Esophagus mucosa (tissue), 1 donor: Measurements from ENCODE around the gene RLN3. TPM values are rescaled to one million over a fixed set of nuclear protein-coding genes. Genes with fewer than 3 reads are reported as not detected.
"Not testable (repeated sequence)": the region's sequence is repeated elsewhere in the genome, so short reads cannot be mapped to it uniquely, and the experiment has no call there.

Source experiments
- ATAC-seq: fragments of 200-7000 bp; cut with Tn5 transposase; one replicate; pipeline ENCODE4 v1.9.1; 2020
- total RNA-seq: library from RNA; stranded (reverse); gene quantifications from one replicate; pipeline ENCODE4 v1.2.4, GENCODE V29; 2023
- donor health status: DM: yes; HTN: yes; CAD: no.

Gene RLN3
- total RNA-seq, 1 donor from 2014 or later = not detected

GRCh38 chr19:14022469-14022868 is 5.5 kb upstream of the RLN3 start:
- no peak for ATAC-seq

DNA sequence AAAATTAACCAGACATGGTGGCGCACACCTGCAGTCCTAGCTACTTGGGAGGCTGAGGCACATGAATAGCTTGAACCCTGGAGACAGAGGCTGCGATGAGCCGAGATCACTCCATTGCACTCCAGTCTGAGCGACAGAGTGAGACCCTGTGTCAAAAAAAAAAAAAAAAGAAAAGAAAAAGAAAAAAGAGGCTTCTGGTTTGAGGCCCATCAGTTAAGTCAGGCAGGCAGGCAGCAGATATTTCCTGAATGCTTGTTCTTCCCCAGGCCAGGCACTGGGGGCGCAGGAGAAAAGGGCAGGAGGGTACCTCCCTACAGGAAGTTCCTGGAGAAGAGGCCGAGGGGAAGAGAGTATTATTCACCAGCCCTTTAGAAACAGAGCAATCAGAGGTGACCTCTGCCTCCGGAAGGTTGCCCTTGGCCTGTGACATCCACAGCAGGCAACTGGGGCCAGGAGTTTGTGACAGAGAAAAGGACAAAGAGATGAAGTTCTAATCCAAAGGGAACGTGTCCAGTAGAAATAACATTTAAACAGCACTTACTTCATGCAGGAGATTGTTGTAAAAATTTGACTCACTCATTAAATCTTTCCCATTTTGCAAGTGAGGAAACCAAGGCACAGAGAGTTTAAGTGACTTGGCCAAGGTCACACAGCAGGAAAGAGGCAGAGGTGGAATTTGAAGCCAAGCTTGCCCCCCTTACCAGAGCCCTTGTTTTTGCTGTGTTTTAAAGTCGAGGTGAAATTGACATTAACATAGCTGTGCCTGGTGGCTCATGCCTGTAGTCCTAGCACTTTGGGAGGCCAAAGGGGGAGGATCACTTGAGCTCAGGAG is 4.3 kb upstream of the RLN3 start:
- peak; percentile 72 for ATAC-seq

- not testable (repeated sequence) for ATAC-seq
Observed at GRCh38 chr19:14026652-14027192, 1.2 kb upstream of the RLN3 start.

GRCh38 chr19:14028901-14029300 is 953 bp downstream of the RLN3 start:
- no peak for ATAC-seq

DNA sequence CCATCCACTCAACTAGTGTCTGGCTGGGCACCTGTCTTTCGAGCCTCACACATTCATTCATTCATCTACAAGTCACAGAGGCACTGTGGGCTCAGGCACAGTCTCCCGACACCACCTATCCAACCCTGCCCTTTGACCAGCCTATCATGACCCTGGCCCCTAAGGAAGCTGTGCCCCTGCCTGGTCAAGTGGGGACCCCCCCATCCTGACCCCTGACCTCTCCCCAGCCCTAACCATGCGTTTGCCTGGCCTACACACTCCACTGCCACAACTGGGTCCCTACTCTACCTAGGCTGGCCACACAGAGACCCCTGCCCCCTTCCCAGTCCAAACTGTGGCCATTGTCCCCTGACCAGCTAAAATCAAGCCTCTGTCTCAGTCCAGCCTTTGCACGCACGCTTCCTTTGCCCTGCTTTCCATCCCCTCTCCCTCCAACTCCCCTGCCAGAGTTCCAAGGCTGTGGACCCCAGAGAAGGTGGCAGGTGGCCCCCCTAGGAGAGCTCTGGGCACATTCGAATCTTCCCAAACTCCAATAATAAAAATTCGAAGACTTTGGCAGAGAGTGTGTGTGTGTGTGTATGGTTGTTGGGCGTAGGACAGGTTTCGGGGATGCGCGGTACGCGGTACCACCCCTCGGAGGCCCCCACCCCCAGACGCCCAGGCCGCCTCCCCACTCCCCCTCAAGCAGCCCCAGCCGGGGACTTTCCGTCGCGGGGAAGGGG is 3.2 kb downstream of the RLN3 start:
- ATAC-seq = peak; percentile 25

- ATAC-seq = peak; percentile 68
Observed at GRCh38 chr19:14031719-14032480, 4.0 kb downstream of the RLN3 start, which contains the start of gene IL27RA. Gene IL27RA (plus strand): TSS chr19:14031762. CDS start chr19:14031873, 111 bp downstream.

GRCh38 chr19:14033946-14034345 is 6.0 kb downstream of the RLN3 start:
- no peak for ATAC-seq

- not testable (repeated sequence) for ATAC-seq
Observed at GRCh38 chr19:14035159-14035558, 7.2 kb downstream of the RLN3 start.

DNA sequence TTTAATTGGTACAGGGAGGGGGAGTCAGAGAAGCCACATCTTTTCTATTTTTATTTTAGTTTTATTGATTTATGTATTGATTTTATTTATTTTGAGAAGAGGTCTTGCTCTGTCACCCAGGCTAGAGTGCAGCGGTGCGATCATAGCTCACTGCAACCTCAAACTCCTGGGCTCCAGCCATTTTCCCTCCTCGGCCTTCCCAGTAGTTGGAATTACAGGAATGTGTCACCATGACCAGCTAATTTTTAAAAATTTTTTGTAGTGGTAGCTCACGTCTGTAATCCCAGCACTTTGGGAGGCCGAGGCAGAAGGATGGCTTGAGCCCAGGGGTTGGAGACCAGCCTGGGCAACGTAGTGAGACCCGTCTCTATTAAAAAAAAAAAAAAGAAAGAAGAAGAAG is 7.8 kb downstream of the RLN3 start:
- no peak for ATAC-seq

- ATAC-seq = no peak
Observed at GRCh38 chr19:14039181-14039580, 11.2 kb downstream of the RLN3 start.

- peak; percentile 49 for ATAC-seq
Observed at GRCh38 chr19:14042659-14043608, 15.0 kb downstream of the RLN3 start.

GRCh38 chr19:14047866-14048265 is 19.9 kb downstream of the RLN3 start:
- not testable (repeated sequence) for ATAC-seq

- peak; percentile 73 for ATAC-seq
Observed at GRCh38 chr19:14048443-14049153, 20.6 kb downstream of the RLN3 start.

DNA sequence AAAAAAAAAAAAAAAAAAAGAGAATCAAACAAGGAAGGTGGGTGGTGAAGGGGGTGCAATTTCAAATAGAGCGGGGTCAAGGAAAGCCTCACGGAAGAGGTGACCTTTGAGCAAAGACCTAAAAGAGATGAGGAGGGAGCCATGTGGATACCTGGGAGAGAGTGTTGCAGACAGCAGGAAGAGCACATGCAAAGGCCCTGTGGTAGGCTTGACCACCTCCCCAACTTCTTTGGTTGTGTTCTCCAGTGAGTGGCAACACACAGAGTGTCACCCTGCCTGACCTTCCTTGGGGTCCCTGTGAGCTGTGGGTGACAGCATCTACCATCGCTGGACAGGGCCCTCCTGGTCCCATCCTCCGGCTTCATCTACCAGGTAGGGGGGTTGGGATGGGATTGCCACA is 22.6 kb downstream of the RLN3 start:
- no peak for ATAC-seq

- ATAC-seq = not testable (repeated sequence)
Observed at GRCh38 chr19:14050961-14051360, 23.0 kb downstream of the RLN3 start.

DNA sequence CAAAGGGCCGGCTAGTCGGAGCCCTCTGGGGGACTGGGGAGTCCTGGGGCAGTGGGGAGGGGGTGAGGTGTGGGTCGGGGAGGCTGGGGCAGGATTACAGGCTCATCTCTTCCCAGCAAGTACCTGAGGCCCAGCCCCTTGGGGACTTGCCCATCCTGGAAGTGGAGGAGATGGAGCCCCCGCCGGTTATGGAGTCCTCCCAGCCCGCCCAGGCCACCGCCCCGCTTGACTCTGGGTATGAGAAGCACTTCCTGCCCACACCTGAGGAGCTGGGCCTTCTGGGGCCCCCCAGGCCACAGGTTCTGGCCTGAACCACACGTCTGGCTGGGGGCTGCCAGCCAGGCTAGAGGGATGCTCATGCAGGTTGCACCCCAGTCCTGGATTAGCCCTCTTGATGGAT is 24.0 kb downstream of the RLN3 start:
- no peak for ATAC-seq

- ATAC-seq = no peak
Observed at GRCh38 chr19:14052470-14052869, 24.5 kb downstream of the RLN3 start.

- ATAC-seq = no peak
Observed at GRCh38 chr19:14053032-14053431, 25.1 kb downstream of the RLN3 start.

DNA sequence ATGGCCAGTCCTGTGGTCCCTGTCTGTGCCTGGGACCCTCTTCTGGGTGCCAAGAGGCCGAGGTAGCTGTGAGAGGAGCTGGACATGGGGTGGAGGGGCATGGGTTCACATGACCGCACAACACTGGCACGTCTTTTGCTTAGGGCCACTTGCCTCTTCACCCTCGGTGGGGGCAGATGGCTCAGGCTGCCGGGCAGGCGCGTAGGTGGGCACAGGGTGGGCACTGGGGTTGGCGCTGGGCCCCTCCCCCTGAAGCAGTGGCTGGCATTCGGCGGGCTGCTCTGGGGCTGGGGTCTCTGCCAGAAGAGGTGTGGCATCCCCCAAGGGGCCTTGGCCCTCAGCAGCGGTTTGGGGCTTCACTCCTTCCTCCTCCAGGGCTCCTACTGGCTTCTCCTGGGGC is 25.6 kb downstream of the RLN3 start:
- peak; percentile 10 for ATAC-seq

GRCh38 chr19:14054099-14054498 is 26.2 kb downstream of the RLN3 start:
- ATAC-seq = no peak

DNA sequence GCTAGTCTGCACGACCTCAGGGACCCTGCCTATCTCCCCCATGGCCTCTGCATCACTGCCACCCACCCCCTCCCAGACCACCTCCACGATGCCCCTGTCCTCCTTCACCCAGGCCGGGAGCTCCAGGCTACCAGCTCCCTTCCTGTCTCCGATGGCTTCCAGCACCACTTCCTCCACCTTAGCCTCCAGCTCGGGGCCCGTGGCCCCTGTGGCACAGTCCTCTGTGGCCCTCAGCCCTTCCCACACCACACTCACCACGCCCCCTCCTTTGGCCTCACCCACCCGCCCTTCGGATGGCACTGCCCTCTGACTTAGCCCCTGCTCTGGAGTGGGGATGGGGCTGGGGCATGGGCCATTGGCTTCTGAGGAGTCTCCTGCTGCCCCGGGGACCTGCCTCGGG is 26.8 kb downstream of the RLN3 start:
- no peak for ATAC-seq
